ENCODE results near the gene CD177. TPM values are rescaled to one million over a fixed set of nuclear protein-coding genes. Genes with fewer than 3 reads are reported as not detected.
"Not testable (repeated sequence)": the region's sequence is repeated elsewhere in the genome, so short reads cannot be mapped to it uniquely, and the experiment has no call there.

CD177 gene
- total RNA-seq, 1 donor from 2014 or later = 3.1 TPM

DNA sequence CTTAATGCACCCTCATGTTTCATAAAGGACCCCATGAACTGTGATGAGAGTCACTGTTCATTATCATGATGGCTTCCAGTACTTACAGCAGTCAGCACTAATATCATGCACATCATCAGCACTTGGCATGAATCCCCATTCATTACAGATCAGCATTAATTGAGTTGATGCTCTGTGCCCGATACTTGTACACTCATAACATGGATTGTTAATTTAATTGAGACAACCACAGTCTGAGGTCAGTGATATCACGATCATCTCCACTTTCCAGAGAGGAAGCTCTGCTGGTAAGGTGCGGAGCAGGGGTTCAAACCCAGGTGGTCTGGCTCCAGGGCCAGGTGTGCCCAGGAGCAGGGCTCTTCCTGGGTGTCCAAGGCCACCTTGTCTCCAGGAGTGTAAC is 40.0 kb downstream of the CD177 start:
- H3K27ac ChIP-seq; H3K27me3 ChIP-seq; H3K9me3 ChIP-seq; intact Hi-C loops (cut with DNase I); H3K4me1 ChIP-seq; H3K36me3 ChIP-seq; H3K4me3 ChIP-seq; ATAC-seq; DNase-seq: not testable (repeated sequence)

DNA sequence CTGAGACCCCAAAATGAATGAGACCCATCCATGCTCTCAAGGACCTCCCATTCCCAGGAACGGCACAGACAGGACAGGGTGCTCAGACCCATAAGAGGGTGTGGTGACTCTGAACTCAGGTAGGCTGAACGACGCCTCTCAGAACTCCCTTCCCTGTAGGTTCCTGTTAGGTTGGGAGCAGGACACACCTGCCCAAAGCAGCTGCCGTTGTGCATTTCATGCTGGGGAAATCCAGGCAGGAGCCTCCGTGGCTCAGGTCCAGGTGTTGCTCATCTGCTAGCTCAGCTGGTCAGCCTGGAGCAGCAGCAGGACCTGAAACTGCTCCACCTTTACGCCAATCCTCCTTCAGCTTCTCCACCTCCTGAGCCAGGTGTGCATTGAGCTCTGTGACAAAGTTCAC is 42.1 kb downstream of the CD177 start:
- intact Hi-C loops (cut with DNase I) = no loop called here

DNA sequence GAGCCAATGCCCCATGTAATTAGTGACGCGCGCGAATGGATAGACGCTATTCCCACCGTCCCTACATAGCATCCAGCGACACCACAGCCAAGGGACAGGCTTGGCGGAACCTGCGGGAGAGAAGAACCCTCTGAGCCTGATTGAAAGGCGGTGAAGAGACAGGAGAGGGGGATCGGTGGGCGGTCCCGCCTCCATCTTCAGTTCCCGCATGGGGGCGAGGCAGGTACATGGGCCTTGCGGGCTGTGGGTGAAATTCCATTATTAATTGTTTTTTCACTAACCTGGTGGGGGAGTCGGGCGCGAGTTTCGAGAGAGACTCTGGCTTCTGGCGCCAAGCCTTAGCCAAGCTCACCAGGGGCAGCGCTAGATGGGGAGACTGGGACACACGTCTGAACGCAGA is 52.8 kb downstream of the CD177 start:
- Histone ChIP-seq H3K4me1 (no peaks in the 10 kb centered on the region), H3K27me3 (no peaks in the 10 kb centered on the region), H3K4me3 (no peak overlapping the region), H3K27ac (no peak overlapping the region), H3K9me3 (no peaks in the 10 kb centered on the region), H3K36me3 (no peaks in the 10 kb centered on the region)
- TF ChIP-seq, protein P1, sequence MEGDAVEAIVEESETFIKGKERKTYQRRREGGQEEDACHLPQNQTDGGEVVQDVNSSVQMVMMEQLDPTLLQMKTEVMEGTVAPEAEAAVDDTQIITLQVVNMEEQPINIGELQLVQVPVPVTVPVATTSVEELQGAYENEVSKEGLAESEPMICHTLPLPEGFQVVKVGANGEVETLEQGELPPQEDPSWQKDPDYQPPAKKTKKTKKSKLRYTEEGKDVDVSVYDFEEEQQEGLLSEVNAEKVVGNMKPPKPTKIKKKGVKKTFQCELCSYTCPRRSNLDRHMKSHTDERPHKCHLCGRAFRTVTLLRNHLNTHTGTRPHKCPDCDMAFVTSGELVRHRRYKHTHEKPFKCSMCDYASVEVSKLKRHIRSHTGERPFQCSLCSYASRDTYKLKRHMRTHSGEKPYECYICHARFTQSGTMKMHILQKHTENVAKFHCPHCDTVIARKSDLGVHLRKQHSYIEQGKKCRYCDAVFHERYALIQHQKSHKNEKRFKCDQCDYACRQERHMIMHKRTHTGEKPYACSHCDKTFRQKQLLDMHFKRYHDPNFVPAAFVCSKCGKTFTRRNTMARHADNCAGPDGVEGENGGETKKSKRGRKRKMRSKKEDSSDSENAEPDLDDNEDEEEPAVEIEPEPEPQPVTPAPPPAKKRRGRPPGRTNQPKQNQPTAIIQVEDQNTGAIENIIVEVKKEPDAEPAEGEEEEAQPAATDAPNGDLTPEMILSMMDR (IDR thresholded peaks at IDR 0.05) = no peak
- DNase-seq (no peak), ATAC-seq (no peak)
- intact Hi-C loops (cut with DNase I) = no loop called here

More for the DNA sequence above, 42.1 kb downstream of the CD177 start:
- DNase-seq (no peak), ATAC-seq (no peak)
- H3K4me1 ChIP-seq = no peaks in the 10 kb centered on the region
- peaks cover 12% of the 10 kb centered on the region for H3K27me3 ChIP-seq
- H3K36me3 ChIP-seq = no peaks in the 10 kb centered on the region
- no peak overlapping the region for H3K27ac ChIP-seq
- TF ChIP-seq, protein P1 (IDR thresholded peaks at IDR 0.05) = no peak
- no peak overlapping the region for H3K4me3 ChIP-seq
- H3K9me3 ChIP-seq = no peaks in the 10 kb centered on the region

DNA sequence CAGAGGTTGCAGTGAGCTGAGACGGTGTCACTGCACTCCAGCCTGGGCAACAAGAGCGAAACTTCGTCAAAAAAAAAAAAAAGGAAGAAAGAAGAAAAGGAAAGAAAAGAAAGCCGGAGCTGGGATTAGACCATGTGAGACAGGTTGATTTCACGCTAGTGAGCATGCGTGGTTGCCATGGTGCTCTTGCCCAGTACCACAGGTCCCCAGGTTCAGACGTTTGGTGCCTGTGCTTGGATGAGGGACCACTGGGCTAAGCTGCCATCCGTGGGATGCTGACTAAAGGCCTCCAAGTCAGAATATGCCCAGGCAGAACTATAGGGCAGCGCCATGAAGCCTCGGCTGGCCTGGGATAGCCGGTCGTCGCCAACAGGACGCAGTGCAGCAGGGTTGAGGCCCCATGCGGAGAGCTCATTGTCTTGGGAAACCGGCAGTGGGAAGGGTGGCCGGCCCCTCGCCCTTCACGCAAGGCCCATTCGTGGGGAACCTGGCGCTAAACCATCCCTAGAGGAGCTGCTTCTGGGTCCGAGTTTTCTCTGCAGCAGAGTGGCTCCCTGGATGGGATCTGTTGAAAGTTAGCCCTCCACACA is 54.0 kb downstream of the CD177 start:
- DNase-seq = no peak
- Histone ChIP-seq H3K9me3 (no peaks in the 10 kb centered on the region), H3K4me3 (no peak overlapping the region), H3K27me3 (no peaks in the 10 kb centered on the region), H3K27ac (no peak overlapping the region), H3K4me1 (no peaks in the 10 kb centered on the region), H3K36me3 (no peaks in the 10 kb centered on the region)
- TF ChIP-seq, protein P1 (IDR thresholded peaks at IDR 0.05) = no peak
- intact Hi-C loops (cut with DNase I) = no loop called here
- no peak for ATAC-seq

DNA sequence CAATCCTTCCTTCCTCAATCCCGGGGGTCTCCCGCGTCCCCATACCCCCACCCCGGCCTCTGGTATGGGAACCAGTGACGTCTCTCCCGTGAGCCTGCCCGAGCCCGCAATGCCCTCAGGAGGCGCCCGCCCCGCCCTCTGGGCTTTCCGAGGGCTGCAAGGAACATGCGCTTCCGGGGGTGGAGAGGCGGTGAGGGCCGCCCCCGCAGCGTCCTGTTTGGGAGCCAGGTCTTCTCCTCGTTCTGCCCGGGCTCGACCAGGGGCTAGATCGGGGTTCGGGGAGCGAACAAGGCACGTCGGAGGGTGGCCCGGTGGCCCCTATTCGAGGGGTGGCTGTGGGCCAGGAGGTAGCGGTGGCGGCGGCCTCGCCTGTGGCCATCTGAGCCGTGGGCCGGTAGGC is 54.6 kb downstream of the CD177 start:
- no peak overlapping the region for H3K4me3 ChIP-seq
- DNase-seq (no peak), ATAC-seq (no peak)
- no peak overlapping the region for H3K27ac ChIP-seq
- TF ChIP-seq, protein P1 (IDR thresholded peaks at IDR 0.05) = no peak
- no peaks in the 10 kb centered on the region for H3K9me3 ChIP-seq
- intact Hi-C loops (cut with DNase I) = no loop called here
- no peaks in the 10 kb centered on the region for H3K4me1 ChIP-seq
- H3K27me3 ChIP-seq = no peaks in the 10 kb centered on the region
- H3K36me3 ChIP-seq = no peaks in the 10 kb centered on the region

DNA sequence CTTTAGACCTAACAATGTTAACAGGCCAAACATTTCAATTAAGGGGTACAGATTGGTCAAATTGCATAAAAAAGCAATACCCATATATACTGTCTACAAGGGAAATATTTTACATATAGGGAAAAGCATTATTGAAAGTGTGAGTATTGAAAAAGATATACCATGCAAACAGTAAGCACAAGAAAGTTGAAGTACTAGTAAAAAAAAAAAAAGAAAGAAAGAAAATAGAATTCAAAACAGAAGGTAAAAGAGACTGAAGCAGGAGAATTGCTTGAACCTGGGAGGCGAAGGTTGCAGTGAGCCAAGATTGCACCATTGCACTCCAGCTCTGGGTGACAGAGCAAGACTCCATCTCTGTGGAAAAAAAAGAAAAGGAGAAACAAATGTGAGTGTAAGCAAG is 55.9 kb downstream of the CD177 start:
- ATAC-seq (no peak), DNase-seq (no peak)
- Histone ChIP-seq H3K4me1 (no peaks in the 10 kb centered on the region), H3K27me3 (no peaks in the 10 kb centered on the region), H3K9me3 (no peaks in the 10 kb centered on the region), H3K36me3 (no peaks in the 10 kb centered on the region), H3K27ac (no peak overlapping the region), H3K4me3 (no peak overlapping the region)
- intact Hi-C loops (cut with DNase I) = no loop called here
- TF ChIP-seq, protein P1 (IDR thresholded peaks at IDR 0.05) = no peak

All from upper lobe of right lung (tissue), 1 donor.